Ovary (tissue), 3 donors: ENCODE results near the gene TRAK2.

Experiments
- EP300 ChIP-seq: sonication (generic); formaldehyde crosslinking; IDR thresholded peaks from one replicate; pipeline ENCODE4 v1.6.1; 2017; ENCODE audit warnings: antibody characterized with exemption
- POLR2A ChIP-seq: fragments of 450-650 bp; IDR thresholded peaks from one replicate; pipeline ENCODE4 v1.6.1; 2017; ENCODE audit warnings: antibody characterized with exemption, mild to moderate bottlenecking, moderate library complexity
- TF ChIP-seq, protein P1 (sequence below), 3 donors: fragments of 450-650 bp in 2 of 3; fragments of 200-600 bp in 1 of 3; IDR thresholded peaks; one replicate each; pipeline versions ENCODE4 v1.5.1 to v1.8.0; 2016 to 2022; ENCODE audit warnings: antibody characterized with exemption in 3 of 3, mild to moderate bottlenecking in 1 of 3
- donor health status: DM: no; HTN: no; CAD: no.

DNA sequence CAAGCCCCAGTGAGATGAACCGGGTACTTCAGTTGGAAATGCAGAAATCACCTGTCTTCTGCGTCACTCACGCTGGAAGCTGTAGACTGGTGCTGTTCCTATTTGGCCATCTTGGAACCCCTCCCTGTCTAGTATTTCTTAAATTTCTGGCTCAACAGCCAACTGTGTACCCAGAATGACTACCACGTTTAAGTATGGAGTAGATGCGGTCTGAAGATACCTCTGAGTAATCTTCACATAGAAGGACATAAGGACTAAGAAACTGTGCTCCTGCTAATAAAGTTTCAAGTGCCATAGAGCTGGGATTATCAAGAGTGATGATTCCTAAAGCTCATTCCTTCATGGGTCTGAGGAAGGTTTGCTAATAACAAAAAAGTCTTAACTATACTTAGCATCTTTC is 20.4 kb downstream of the TRAK2 start:
- TF ChIP-seq, protein P1, sequence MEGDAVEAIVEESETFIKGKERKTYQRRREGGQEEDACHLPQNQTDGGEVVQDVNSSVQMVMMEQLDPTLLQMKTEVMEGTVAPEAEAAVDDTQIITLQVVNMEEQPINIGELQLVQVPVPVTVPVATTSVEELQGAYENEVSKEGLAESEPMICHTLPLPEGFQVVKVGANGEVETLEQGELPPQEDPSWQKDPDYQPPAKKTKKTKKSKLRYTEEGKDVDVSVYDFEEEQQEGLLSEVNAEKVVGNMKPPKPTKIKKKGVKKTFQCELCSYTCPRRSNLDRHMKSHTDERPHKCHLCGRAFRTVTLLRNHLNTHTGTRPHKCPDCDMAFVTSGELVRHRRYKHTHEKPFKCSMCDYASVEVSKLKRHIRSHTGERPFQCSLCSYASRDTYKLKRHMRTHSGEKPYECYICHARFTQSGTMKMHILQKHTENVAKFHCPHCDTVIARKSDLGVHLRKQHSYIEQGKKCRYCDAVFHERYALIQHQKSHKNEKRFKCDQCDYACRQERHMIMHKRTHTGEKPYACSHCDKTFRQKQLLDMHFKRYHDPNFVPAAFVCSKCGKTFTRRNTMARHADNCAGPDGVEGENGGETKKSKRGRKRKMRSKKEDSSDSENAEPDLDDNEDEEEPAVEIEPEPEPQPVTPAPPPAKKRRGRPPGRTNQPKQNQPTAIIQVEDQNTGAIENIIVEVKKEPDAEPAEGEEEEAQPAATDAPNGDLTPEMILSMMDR (IDR thresholded peaks at IDR 0.05): no peak
- TF ChIP-seq POLR2A (no peak), EP300 (no peak)
